A673 (cell line): ENCODE data around the gene SH2D6.

ENCODE experiments used
- EZH2 ChIP-seq: fragments of 200-600 bp; sonication (generic); IDR thresholded peaks from 2 replicates; pipeline ENCODE4 v1.6.1; 2017; ENCODE audit warnings: borderline replicate concordance, low read depth, mild to moderate bottlenecking, mixed read lengths, antibody characterized with exemption, low read length; ENCODE audit not compliant: poor library complexity, severe bottlenecking
- TF ChIP-seq, protein P1 (sequence below): fragments of 300-800, 200-600 bp; sonication (generic); conservative IDR thresholded peaks from 2 replicates; pipeline ENCODE4 v1.5.1; 2017; ENCODE audit warnings: low read depth, mild to moderate bottlenecking, antibody characterized with exemption, low read length, moderate library complexity, mixed read lengths

DNA sequence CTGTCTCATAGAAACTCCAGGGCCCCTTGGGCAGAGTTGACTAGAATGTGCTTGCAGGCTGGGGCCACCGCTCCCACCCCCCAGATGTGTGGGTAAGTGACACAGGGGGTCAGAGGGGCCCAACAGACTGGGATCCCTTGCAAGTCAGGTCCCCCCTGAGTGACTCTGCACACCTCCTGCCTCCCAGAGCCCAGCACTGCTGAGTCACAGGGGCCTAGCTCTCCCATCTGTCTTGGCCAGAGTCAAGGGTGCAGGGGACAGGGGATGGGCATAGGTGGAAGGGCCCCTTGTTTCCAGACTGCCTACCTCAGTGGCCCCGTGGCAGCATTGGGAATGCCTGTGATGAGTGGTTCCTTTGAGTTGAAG, 11.4 kb downstream of the SH2D6 start:
- TF ChIP-seq, protein P1, sequence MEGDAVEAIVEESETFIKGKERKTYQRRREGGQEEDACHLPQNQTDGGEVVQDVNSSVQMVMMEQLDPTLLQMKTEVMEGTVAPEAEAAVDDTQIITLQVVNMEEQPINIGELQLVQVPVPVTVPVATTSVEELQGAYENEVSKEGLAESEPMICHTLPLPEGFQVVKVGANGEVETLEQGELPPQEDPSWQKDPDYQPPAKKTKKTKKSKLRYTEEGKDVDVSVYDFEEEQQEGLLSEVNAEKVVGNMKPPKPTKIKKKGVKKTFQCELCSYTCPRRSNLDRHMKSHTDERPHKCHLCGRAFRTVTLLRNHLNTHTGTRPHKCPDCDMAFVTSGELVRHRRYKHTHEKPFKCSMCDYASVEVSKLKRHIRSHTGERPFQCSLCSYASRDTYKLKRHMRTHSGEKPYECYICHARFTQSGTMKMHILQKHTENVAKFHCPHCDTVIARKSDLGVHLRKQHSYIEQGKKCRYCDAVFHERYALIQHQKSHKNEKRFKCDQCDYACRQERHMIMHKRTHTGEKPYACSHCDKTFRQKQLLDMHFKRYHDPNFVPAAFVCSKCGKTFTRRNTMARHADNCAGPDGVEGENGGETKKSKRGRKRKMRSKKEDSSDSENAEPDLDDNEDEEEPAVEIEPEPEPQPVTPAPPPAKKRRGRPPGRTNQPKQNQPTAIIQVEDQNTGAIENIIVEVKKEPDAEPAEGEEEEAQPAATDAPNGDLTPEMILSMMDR: no peak
- TF ChIP-seq EZH2: no peak
